ENCODE results near the gene C11orf52.
"Not testable (repeated sequence)": the region's sequence is repeated elsewhere in the genome, so short reads cannot be mapped to it uniquely, and the experiment has no call there.

C11orf52 gene

DNA sequence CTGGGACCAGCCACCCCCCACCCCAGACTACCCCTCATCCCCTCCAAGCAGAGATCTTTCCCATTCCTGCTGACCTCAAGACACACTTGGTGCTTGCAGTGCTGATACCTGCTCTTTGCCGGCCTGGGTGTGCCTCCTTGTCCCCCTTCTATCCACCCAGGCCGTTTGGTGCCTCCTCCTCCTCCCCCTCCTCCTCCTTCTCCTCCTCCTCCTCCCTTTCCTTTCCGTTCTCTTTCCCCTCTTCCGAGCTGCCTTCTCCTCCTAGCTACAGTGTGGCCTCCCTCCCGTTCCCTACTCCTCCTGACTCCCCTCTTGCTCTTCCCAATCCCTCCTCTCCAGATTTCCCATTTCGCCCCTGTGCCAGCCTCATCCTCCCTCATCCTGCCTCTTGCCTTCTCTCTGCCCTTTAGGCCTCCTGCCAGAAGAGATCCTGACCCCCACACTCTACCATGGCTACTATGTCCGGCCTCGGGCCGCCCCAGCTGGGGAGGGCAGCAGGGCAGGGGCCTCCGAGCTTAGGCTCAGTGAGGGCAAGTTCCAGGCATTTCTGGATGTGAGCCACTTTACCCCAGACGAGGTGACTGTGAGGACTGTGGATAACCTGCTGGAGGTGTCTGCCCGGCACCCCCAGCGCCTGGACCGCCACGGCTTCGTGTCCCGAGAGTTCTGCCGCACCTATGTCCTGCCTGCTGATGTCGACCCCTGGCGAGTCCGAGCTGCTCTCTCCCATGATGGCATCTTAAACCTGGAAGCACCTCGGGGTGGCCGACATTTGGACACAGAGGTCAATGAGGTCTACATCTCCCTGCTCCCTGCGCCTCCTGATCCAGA lies 5.5 kb upstream of the C11orf52 start:
- DNase-seq (ENCODE audit: low read depth): no peak

GRCh38 chr11:111913997-111914396 lies 4.7 kb upstream of the C11orf52 start:
- DNase-seq (ENCODE audit: low read depth): peak; percentile 67

- DNase-seq (ENCODE audit: low read depth): no peak
Measured at GRCh38 chr11:111916768-111917167, 1.9 kb upstream of the C11orf52 start.

DNA sequence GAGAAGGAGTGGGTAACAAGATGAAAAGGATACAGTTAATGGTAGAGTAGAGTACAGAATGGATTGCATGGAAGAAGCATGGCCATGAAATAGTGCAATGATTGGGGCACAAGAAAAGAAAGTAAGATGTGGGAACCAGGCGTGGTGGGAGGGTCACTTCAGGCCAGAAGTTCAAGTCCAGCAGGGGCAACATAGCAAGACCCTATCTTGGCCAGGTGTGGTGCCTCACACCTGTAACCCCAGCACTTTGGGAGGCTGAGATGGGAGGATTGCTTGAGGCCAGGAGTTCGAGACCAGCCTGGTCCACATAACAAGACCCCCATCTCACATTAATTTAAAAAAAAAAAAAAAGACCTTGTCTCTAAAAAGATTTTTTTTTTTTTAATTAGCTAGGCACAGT lies 1.4 kb upstream of the C11orf52 start:
- no peak for DNase-seq (ENCODE audit: low read depth)

- DNase-seq (ENCODE audit: low read depth): no peak
Measured at GRCh38 chr11:111917788-111918187, 925 bp upstream of the C11orf52 start.

- DNase-seq (ENCODE audit: low read depth): no peak
Measured at GRCh38 chr11:111920908-111921307, 2.2 kb downstream of the C11orf52 start.

GRCh38 chr11:111921541-111922230 lies 3.0 kb downstream of the C11orf52 start:
- no peak for DNase-seq (ENCODE audit: low read depth)

DNA sequence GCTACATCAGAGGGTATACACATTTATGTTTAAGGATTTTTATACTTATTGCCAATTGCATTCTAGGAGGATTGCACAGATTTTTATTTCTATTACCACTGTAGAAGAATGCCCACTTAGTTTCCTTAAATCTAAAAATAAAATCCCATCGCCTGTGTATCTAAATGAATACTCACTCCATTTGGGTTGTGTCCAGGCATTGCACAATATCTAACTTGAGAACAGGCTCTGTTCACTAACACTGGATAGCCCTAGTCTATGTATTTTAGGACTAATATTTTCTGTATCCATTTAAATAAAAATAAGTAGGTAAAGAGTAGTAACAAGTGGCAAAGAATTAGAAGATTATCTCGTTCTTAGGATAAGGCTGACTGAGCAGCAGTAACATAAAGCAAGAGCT lies 4.1 kb downstream of the C11orf52 start:
- peak; percentile 89 for DNase-seq (ENCODE audit: low read depth)

DNA sequence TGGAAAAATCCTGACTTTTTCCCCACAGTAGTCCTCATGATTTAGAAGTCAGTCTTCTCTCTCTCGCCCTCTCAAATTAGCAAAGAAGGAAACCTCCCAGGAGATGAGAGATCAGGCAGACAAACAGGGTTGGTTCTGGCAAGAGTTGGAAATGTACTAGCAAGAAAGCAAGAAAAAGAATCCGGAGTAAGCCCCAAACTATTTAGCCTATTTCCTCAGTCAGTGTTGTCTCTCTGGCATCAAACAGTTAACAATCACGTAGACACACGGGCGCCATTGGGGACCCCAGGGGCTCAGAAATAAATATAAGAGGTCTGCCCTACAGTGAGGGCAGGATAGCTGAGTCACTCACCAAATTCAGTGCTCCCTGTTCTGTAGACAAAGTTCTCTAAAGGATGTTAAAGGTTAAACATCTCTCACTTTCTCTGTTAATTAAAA lies 4.7 kb downstream of the C11orf52 start:
- peak; percentile 69 for DNase-seq (ENCODE audit: low read depth)

DNA sequence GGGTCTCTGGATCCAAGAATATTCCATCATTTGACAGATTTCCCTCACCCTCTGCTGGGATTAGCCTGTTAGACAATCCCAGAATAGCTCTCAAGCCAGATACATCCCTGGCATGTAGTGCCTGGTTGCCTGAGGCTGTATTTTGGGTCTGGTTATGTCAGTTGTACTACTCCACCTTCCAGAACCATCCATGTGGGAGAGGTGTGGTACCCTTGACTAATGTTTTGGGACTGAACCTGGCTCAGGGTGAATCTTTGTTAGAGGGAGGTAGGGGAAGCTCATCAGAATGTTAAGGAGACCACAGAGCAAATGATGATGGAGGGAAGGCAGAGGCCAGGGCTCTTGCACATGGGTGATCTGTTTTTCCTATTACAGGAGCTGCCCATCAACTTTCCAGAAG lies 5.2 kb downstream of the C11orf52 start:
- no peak for DNase-seq (ENCODE audit: low read depth)

DNA sequence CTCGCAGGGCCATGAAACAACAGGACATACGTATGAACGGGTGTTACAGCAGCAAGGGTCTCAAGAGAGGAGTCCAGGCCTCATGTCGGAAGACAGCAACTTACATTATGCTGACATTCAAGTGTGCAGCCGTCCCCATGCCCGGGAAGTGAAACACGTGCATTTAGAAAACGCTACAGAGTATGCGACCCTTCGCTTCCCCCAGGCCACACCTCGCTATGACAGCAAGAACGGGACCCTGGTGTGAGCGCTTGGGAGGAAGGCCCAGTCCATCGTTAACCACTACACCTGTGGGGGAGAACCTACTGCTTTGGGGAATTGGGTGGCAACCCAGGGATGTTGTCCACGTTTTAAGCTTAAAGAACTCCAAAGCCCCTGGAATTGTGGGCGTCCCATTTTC lies 7.2 kb downstream of the C11orf52 start:
- DNase-seq (ENCODE audit: low read depth): no peak

DNA sequence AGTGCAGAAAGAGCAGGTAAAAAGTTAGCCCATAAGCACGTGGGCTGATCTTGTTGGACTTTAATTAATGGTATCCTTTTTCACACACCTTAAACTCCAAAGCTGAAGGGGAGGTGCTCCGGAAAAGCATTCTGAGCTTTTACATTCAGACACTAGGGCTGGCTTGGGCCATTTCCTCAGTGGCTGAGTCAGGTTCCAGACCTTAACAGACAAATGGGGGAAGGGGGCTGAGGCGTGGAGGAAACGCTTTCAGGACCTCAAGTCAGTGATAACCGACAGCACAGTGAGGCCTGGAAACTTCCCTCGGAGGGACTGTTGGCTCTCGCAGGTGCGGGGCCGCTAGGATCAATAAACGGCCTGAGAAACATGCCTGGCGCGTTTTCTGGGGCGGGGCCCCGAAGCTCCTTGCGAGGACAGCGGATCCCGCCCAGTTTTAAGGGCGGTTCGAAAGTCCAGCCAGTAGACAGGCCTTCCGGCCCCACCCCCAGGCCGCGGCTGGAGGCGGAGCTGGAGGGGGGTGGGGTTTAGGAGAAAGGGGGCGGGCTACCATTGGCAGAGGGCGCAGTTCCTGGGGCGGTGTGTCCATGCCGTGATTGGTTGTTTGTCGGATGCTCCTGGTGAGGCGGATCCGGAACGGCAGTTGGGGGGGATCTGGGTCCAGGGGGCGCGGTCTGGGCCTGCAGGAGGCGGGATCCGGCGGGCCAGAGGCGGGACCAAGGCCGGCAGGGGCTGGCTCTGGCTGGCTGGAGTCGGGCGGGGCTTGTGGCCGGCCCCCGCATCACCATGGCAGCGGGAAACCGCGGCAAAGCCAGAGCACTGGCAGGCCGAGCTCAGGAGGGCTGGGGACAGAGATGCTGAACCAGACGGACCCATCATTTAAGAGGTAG lies 8.0 kb downstream of the C11orf52 start:
- DNase-seq (ENCODE audit: low read depth): peak; percentile 98

GRCh38 chr11:111930472-111930871 lies 11.8 kb downstream of the C11orf52 start:
- no peak for DNase-seq (ENCODE audit: low read depth)

GRCh38 chr11:111932611-111932950 lies 13.9 kb downstream of the C11orf52 start:
- no peak for DNase-seq (ENCODE audit: low read depth)

DNA sequence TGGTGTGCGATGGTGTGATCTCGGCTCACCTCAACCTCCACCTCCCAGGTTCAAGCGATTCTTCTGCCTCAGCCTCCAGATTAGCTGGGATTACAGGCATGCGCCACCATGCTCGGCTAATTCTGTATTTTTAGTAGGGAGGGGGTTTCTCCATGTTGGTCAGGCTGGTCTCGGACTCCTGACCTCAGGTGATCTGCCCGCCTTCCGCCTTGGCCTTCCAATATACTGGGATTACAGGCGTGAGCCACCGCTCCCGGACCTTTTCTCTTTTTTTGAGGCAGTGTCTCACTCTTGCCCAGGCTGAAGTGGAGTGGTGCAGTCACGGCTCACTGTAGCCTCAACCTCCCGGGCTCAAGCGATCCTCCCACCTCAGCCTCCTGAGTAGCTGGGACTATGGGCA lies 14.5 kb downstream of the C11orf52 start:
- not testable (repeated sequence) for DNase-seq (ENCODE audit: low read depth)

DNA sequence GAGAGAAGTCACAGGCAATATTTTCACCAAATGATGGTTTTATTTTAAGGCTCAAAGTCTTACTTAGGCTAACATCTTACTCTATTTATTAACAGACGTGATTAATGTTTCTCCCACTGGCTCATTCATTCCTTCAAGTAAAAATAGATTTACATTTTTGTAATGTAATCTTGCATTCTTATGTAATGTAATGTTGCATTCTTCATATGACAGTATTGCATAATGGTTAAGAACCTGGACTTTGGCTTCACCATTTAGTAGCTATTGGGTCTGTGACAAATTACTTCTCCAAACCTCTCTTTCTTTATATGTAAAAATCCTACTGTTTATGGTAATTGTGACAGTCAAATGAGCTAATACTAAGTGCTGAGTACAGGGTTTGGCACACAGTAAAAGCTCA lies 15.2 kb downstream of the C11orf52 start:
- DNase-seq (ENCODE audit: low read depth): peak; percentile 55

DNA sequence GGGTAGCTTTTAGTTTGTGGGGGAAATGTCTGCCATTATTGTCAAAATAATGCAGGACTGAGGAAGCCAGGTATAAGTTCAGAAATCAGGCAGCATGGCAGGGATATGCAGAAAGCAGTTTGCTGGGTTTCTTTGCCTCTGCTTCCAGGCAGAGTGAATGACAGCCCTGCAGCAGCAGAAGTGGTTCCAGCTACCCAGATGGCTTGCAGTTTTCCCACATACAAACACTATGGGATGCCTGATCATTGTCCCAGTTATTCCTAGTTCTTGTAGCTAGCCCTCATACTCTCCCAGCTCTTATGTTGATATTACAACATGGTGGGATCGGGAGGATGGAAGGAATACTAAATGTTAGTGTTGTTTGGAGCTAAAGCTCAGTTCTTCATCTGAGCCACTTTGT lies 15.6 kb downstream of the C11orf52 start:
- no peak for DNase-seq (ENCODE audit: low read depth)

- peak; percentile 69 for DNase-seq (ENCODE audit: low read depth)
Measured at GRCh38 chr11:111935317-111936039, 16.8 kb downstream of the C11orf52 start.

- DNase-seq (ENCODE audit: low read depth): no peak
Measured at GRCh38 chr11:111936040-111936540, 17.4 kb downstream of the C11orf52 start.

- no peak for DNase-seq (ENCODE audit: low read depth)
Measured at GRCh38 chr11:111937461-111937769, 18.7 kb downstream of the C11orf52 start.

- no peak for DNase-seq (ENCODE audit: low read depth)
Measured at GRCh38 chr11:111937844-111938243, 19.1 kb downstream of the C11orf52 start.

DNA sequence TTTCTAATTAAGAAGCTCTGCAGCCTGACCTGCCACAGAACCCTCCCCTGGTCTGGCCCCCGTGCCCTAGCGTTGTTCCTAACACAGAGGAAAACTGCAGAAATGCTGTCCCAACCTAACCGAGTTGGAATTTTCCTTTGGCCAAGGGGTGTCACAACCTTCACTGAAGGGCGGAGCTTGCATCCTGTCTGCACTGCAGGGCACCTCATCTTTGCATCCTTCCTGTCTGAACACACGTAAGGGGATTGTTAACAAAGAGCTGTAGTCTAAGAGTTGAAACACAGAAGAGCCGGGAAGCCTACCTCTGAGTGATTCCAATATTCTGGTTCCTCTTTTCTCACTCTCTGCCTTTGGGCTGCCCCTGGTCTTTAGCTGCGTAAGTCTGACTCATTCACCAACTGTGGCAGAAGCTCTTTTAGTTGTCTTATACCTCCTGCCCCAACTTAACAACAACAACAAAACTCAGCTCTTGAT lies 20.0 kb downstream of the C11orf52 start:
- peak; percentile 71 for DNase-seq (ENCODE audit: low read depth)
